CD4-positive, alpha-beta T cell treated with Interleukin-1 beta for 1 hour (primary cell): Measurements from ENCODE around the gene UVSSA.

Experiments
- DNase-seq, 2 donors: peaks; one replicate each; pipeline ENCODE4 v3.0.0-alpha.2; 2020 to 2022

UVSSA gene

GRCh38 chr4:1350169-1350520, 3.1 kb downstream of the UVSSA start:
- no peak for DNase-seq

- DNase-seq = peak; percentile 82 to 88
Observed at GRCh38 chr4:1351854-1352566, 5.0 kb downstream of the UVSSA start.

- no peak for DNase-seq
Observed at GRCh38 chr4:1352567-1352900, 5.5 kb downstream of the UVSSA start.

- no peak for DNase-seq
Observed at GRCh38 chr4:1353186-1354055, 6.4 kb downstream of the UVSSA start.

GRCh38 chr4:1354136-1354982, 7.4 kb downstream of the UVSSA start:
- no peak for DNase-seq

- DNase-seq = no peak
Observed at GRCh38 chr4:1354983-1355275, 7.9 kb downstream of the UVSSA start.

GRCh38 chr4:1355378-1355777, 8.4 kb downstream of the UVSSA start:
- DNase-seq = no peak

- peak; percentile 20 to 48 for DNase-seq
Observed at GRCh38 chr4:1356181-1356998, 9.4 kb downstream of the UVSSA start.

GRCh38 chr4:1357356-1358248, 10.6 kb downstream of the UVSSA start:
- DNase-seq = no peak

GRCh38 chr4:1358421-1359143, 11.6 kb downstream of the UVSSA start:
- no peak for DNase-seq

- DNase-seq = no peak
Observed at GRCh38 chr4:1359144-1359501, 12.1 kb downstream of the UVSSA start.

- DNase-seq = no peak
Observed at GRCh38 chr4:1359976-1360375, 13.0 kb downstream of the UVSSA start.

GRCh38 chr4:1360423-1361283, 13.6 kb downstream of the UVSSA start:
- DNase-seq = no peak

GRCh38 chr4:1361431-1361830, 14.4 kb downstream of the UVSSA start:
- DNase-seq = no peak

- no peak for DNase-seq
Observed at GRCh38 chr4:1362046-1362445, 15.0 kb downstream of the UVSSA start.

GRCh38 chr4:1362521-1362920, 15.5 kb downstream of the UVSSA start:
- DNase-seq = no peak

- DNase-seq = no peak
Observed at GRCh38 chr4:1363513-1363912, 16.5 kb downstream of the UVSSA start.

GRCh38 chr4:1364217-1364616, 17.2 kb downstream of the UVSSA start:
- no peak for DNase-seq

GRCh38 chr4:1364748-1365147, 17.7 kb downstream of the UVSSA start:
- DNase-seq = no peak
